Measurements from ENCODE around the gene ERGIC3.

- TF ChIP-seq, protein P1, sequence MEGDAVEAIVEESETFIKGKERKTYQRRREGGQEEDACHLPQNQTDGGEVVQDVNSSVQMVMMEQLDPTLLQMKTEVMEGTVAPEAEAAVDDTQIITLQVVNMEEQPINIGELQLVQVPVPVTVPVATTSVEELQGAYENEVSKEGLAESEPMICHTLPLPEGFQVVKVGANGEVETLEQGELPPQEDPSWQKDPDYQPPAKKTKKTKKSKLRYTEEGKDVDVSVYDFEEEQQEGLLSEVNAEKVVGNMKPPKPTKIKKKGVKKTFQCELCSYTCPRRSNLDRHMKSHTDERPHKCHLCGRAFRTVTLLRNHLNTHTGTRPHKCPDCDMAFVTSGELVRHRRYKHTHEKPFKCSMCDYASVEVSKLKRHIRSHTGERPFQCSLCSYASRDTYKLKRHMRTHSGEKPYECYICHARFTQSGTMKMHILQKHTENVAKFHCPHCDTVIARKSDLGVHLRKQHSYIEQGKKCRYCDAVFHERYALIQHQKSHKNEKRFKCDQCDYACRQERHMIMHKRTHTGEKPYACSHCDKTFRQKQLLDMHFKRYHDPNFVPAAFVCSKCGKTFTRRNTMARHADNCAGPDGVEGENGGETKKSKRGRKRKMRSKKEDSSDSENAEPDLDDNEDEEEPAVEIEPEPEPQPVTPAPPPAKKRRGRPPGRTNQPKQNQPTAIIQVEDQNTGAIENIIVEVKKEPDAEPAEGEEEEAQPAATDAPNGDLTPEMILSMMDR (IDR thresholded peaks at IDR 0.05; ENCODE audit: poor library complexity): no peak
- TF ChIP-seq EZH2 (IDR thresholded peaks at IDR 0.05; ENCODE audit: borderline replicate concordance) (no peak), EZH2phosphoT487 (IDR thresholded peaks at IDR 0.05; ENCODE audit: low read depth, severe bottlenecking, unreplicated experiment) (no peak)
These were observed 46.5 kb downstream of the ERGIC3 start for GRCh38 chr20:35588397-35588796.

Data from hepatocyte (in vitro differentiated cells).